GM12878 (cell line): ENCODE results near the gene PTPRN2. TPM values are rescaled to one million over a fixed set of nuclear protein-coding genes. Genes with fewer than 3 reads are reported as not detected.

Experiments
- ATAC-seq: fragments of 200-7000 bp; cut with Tn5 transposase; 3 replicates; pipeline ENCODE4 v1.9.1; 2020; ENCODE audit warnings: mild to moderate bottlenecking, moderate library complexity
- BruUV-seq: library from RNA; stranded (reverse); fragments of 400-500 nt; replicated peaks from 2 replicates; lab custom pipeline; 2021; lab: Mats Ljungman, UMichigan
- CTCF ChIA-PET: fragments of 300-600 bp; sonication (Branson Sonifier 250); formaldehyde crosslinking; extraction: SDS; loops from one replicate; lab custom pipeline; 2021; ENCODE audit warnings: inconsistent platforms; lab: Yijun Ruan, JAX
- POLR2A ChIA-PET: fragments of 350-600 bp; formaldehyde crosslinking; extraction: SDS; loops from one replicate; lab custom pipeline; 2021; ENCODE audit warnings: inconsistent platforms; lab: Charles Lee
- RAD21 ChIA-PET: fragments of 300-600 bp; sonication (Branson Sonifier 250); formaldehyde crosslinking; loops from one replicate; lab custom pipeline; 2023; ENCODE audit warnings: antibody characterized with exemption; ENCODE audit not compliant: unreplicated experiment; lab: Charles Lee
- SMC1A ChIA-PET: fragments of 300-600 bp; sonication (Branson Sonifier 250); formaldehyde crosslinking; loops from one replicate; lab custom pipeline; 2023; ENCODE audit not compliant: unreplicated experiment, uncharacterized antibody; lab: Charles Lee
- DNase-seq: peaks from one replicate; pipeline ENCODE4 v3.0.0-alpha.2; 2011; ENCODE audit warnings: low read depth, low spot score
- FAIRE-seq: peaks from 3 replicates; lab custom pipeline; 2011; peaks lifted over from hg19 to GRCh38; lab: Jason Lieb, UNC
- H2AFZ ChIP-seq: 2 replicates; pipeline ENCODE4 v1.6.0; 2011; ENCODE audit warnings: low read depth, low read length, control low read depth; ENCODE audit not compliant: control insufficient read depth
- H3K27ac ChIP-seq: 2 replicates; pipeline ENCODE4 v1.5.1; 2011; ENCODE audit warnings: control low read depth; ENCODE audit not compliant: control insufficient read depth, insufficient read depth
- H3K27me3 ChIP-seq, 2 experiments: replicated peaks in 1 of 2; 2 replicates each; pipeline versions ENCODE4 v1.6.0 to v1.6.1; 2011; ENCODE audit warnings: low read length in 1 of 2; ENCODE audit not compliant: control insufficient read depth in 2 of 2, insufficient read depth in 2 of 2
- H3K36me3 ChIP-seq, 2 experiments: 2 replicates each; pipeline ENCODE4 v1.5.1; 2011; ENCODE audit warnings: low read length in 1 of 2; ENCODE audit not compliant: control insufficient read depth in 2 of 2, insufficient read depth in 2 of 2
- H3K4me1 ChIP-seq: 2 replicates; pipeline ENCODE4 v1.6.1; 2011; ENCODE audit warnings: mild to moderate bottlenecking, low read length, moderate library complexity, mixed read lengths; ENCODE audit not compliant: control insufficient read depth, insufficient read depth
- H3K4me2 ChIP-seq: 2 replicates; pipeline ENCODE4 v1.6.0; 2011; ENCODE audit warnings: control low read depth; ENCODE audit not compliant: control insufficient read depth, insufficient read depth
- H3K4me3 ChIP-seq: fragments of 200-600 bp; sonication (generic); 2 replicates; pipeline ENCODE4 v1.5.1; 2016
- H3K79me2 ChIP-seq: 2 replicates; pipeline ENCODE4 v1.6.0; 2011; ENCODE audit warnings: low read length; ENCODE audit not compliant: control insufficient read depth, insufficient read depth
- H3K9ac ChIP-seq: 2 replicates; pipeline ENCODE4 v1.8.0; 2011; ENCODE audit warnings: low read length, control low read depth, mixed read lengths; ENCODE audit not compliant: control insufficient read depth, insufficient read depth
- H3K9me3 ChIP-seq: replicated peaks from 3 replicates; pipeline ENCODE4 v1.5.1; 2011; ENCODE audit warnings: mild to moderate bottlenecking, low read length; ENCODE audit not compliant: control insufficient read depth, insufficient read depth
- H4K20me1 ChIP-seq: 2 replicates; pipeline ENCODE4 v1.6.0; 2011; ENCODE audit not compliant: control insufficient read depth, insufficient read depth
- ASH2L ChIP-seq: fragments of 300-600, 200-600 bp; sonication (generic); IDR thresholded peaks from 2 replicates; pipeline ENCODE4 v1.6.1; 2017; ENCODE audit warnings: low read depth, mild to moderate bottlenecking, borderline replicate concordance
- CBX3 ChIP-seq: fragments of 200-600 bp; sonication (generic); IDR thresholded peaks from 2 replicates; pipeline ENCODE4 v1.6.1; 2016; ENCODE audit warnings: low read depth, borderline replicate concordance
- EZH2 ChIP-seq: IDR thresholded peaks from 2 replicates; pipeline ENCODE4 v1.6.1; 2012; ENCODE audit warnings: low read depth, mild to moderate bottlenecking, control low read depth, inconsistent platforms, low read length, borderline replicate concordance; ENCODE audit not compliant: control insufficient read depth
- FOXK2 ChIP-seq: fragments of 450-650 bp; IDR thresholded peaks from 2 replicates; pipeline ENCODE4 v1.6.1; 2017; ENCODE audit warnings: mild to moderate bottlenecking, moderate library complexity
- JUND ChIP-seq: IDR thresholded peaks from 2 replicates; pipeline ENCODE4 v1.6.1; 2012; ENCODE audit warnings: low read depth, mild to moderate bottlenecking, low read length, improper control_type of control experiment, moderate library complexity
- MTA2 ChIP-seq: fragments of 450-650 bp; IDR thresholded peaks from 2 replicates; pipeline ENCODE4 v1.6.1; 2016; ENCODE audit warnings: low read depth, mild to moderate bottlenecking, moderate library complexity
- STAT1 ChIP-seq: fragments of 450-650 bp; conservative IDR thresholded peaks from 2 replicates; pipeline ENCODE4 v1.6.1; 2014; ENCODE audit warnings: antibody characterized with exemption, mild to moderate bottlenecking
- ZNF274 ChIP-seq: IDR thresholded peaks from one replicate; pipeline ENCODE4 v1.8.0; 2011; ENCODE audit not compliant: insufficient read length, insufficient read depth
- ZNF622 ChIP-seq: fragments of 450-650 bp; IDR thresholded peaks from 2 replicates; pipeline ENCODE4 v1.6.1; 2017; ENCODE audit warnings: mild to moderate bottlenecking, inconsistent platforms
- WGBS: methylation state at CpG from one replicate; pipeline ENCODE4 v1.1.6; 2016; ENCODE audit warnings: low lambda C conversion rate; ENCODE audit not compliant: insufficient replicate concordance, insufficient coverage; ENCODE audit errors: missing lambda C conversion rate; 5-methylcytosine and 5-hydroxymethylcytosine counted together
- in situ Hi-C: fragments of 300-500 bp; cut with MboI; formaldehyde crosslinking; loops from 9 replicates; pipeline ENCODE4 v1.14.3; 2018; ENCODE audit warnings: mixed read lengths
- intact Hi-C: fragments of 100-400 bp; cut with micrococcal nuclease; formaldehyde crosslinking; loops from one replicate; pipeline ENCODE4 v1.14.2; 2022; ENCODE audit not compliant: unreplicated experiment
- polyA plus RNA-seq, 11 experiments: library from polyadenylated mRNA; depleted of rRNA in 4 of 11; unstranded in 6 of 11; stranded (reverse) in 5 of 11; fragments of >200 nt; fragmentation: Nextera tagmentation in 4 of 11; fragmentation: Illumina TruSeq in 1 of 11; extraction: Ambion mirVana in 4 of 11; extraction: Trizol in 1 of 11; gene quantifications; 1 replicate in 1 of 11; 2 replicates in 10 of 11; pipeline versions ENCODE4 v1.2.1 to v1.2.3, GENCODE V29; 2011 to 2016; ENCODE audit warnings: inconsistent platforms in 2 of 11, missing spikeins in 2 of 11, low read depth in 1 of 11
- total RNA-seq, 4 experiments: library from RNA; depleted of rRNA in 3 of 4; stranded (reverse); fragments of >200 nt in 3 of 4; fragmentation: Illumina TruSeq in 1 of 4; extraction: Trizol in 1 of 4; gene quantifications; 2 replicates each; pipeline versions ENCODE4 v1.2.1 to v1.2.3, GENCODE V29; 2013 to 2021
- TF ChIP-seq, protein P1 (sequence below): fragments of 450-650 bp; IDR thresholded peaks from 2 replicates; pipeline ENCODE4 v1.6.1; 2018; ENCODE audit warnings: mild to moderate bottlenecking, low read depth, moderate library complexity; ENCODE audit not compliant: partially characterized antibody

PTPRN2 gene
- total and polyA plus RNA-seq, 10 of the 15 experiments (the other 5 are each of a cell fraction or from before 2014, with no cell fraction given) = 5.4 TPM; not detected in 9

DNA sequence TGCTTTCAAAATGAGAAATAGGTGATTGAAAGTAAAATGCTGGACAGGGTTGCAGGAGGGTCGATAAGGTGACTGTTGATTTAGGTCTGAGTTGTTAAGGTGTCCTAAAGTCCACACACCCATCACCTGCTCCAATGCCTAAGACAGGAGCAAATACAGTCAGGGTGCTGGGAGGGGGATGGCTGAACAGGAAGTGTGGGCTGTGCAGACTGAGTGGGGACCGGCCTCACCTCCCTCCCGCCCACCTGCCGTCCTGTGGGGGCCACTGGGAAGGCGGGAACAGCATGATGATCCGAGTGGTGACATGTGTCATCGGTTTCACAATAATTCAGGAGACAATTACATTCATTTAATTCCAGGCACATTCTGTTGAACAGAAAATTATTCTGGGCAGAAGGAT is 990.1 kb downstream of the PTPRN2 start:
- no peaks in the 10 kb centered on the region for H3K79me2 ChIP-seq
- H4K20me1 ChIP-seq = no peaks in the 10 kb centered on the region
- TF ChIP-seq MTA2 (no peak), FOXK2 (no peak), EZH2 (no peak), CBX3 (no peak), ZNF274 (no peak), ASH2L (no peak), STAT1 (no peak), ZNF622 (no peak), JUND (no peak)
- TF ChIP-seq, protein P1, sequence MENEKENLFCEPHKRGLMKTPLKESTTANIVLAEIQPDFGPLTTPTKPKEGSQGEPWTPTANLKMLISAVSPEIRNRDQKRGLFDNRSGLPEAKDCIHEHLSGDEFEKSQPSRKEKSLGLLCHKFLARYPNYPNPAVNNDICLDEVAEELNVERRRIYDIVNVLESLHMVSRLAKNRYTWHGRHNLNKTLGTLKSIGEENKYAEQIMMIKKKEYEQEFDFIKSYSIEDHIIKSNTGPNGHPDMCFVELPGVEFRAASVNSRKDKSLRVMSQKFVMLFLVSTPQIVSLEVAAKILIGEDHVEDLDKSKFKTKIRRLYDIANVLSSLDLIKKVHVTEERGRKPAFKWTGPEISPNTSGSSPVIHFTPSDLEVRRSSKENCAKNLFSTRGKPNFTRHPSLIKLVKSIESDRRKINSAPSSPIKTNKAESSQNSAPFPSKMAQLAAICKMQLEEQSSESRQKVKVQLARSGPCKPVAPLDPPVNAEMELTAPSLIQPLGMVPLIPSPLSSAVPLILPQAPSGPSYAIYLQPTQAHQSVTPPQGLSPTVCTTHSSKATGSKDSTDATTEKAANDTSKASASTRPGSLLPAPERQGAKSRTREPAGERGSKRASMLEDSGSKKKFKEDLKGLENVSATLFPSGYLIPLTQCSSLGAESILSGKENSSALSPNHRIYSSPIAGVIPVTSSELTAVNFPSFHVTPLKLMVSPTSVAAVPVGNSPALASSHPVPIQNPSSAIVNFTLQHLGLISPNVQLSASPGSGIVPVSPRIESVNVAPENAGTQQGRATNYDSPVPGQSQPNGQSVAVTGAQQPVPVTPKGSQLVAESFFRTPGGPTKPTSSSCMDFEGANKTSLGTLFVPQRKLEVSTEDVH = no peak
- ChIA-PET POLR2A (no interaction called here), SMC1A (no interaction called here), CTCF (no interaction called here), RAD21 (no interaction called here)
- ATAC-seq (no peak), DNase-seq (no peak), FAIRE-seq (no peak)
- H3K4me2 ChIP-seq = no peak overlapping the region
- no peak overlapping the region for H3K9ac ChIP-seq
- in situ Hi-C loops = no loop called here
- H2AFZ ChIP-seq = no peak overlapping the region
- intact Hi-C loops = no loop called here
- no TSS peak for BruUV-seq
- H3K4me1 ChIP-seq = no peaks in the 10 kb centered on the region
- H3K9me3 ChIP-seq = no peaks in the 10 kb centered on the region; the same call in 2 of the 3 replicates
- no peak overlapping the region for H3K4me3 ChIP-seq
- no peaks in the 10 kb centered on the region for H3K36me3 ChIP-seq
- H3K27ac ChIP-seq = no peak overlapping the region
- no peaks in the 10 kb centered on the region for H3K27me3 ChIP-seq
- 19% methylated on average over 7 of the region's 7 CpGs for WGBS
